Measurements from ENCODE around the gene CEP192.

GRCh38 chr18:12968619-12969018 is 22.5 kb upstream of the CEP192 start:
- TF ChIP-seq CTCF (conservative IDR thresholded peaks at IDR 0.05; ENCODE audit: low read length) (no peak), EZH2phosphoT487 (IDR thresholded peaks at IDR 0.05; ENCODE audit: borderline replicate concordance) (no peak)
